GM12873 (cell line): ENCODE measurements around the gene SH3YL1.
A peak's percentile ranks its signal among the peaks of the same experiment; 100 is the strongest.

Experiments used
- CTCF ChIP-seq: IDR thresholded peaks from 2 replicates; pipeline ENCODE4 v1.5.1; 2012; ENCODE audit warnings: low read depth, mild to moderate bottlenecking, moderate library complexity, low read length, control low read depth; ENCODE audit not compliant: insufficient read depth; ENCODE audit errors: missing control alignments

The SH3YL1 gene

GRCh38 chr2:254241-254640, 9.6 kb downstream of the SH3YL1 start:
- no peak for TF ChIP-seq CTCF

GRCh38 chr2:253202-253638, 10.6 kb downstream of the SH3YL1 start:
- no peak for TF ChIP-seq CTCF

GRCh38 chr2:252001-252602, 11.7 kb downstream of the SH3YL1 start:
- no peak for TF ChIP-seq CTCF

GRCh38 chr2:249538-250042, 14.2 kb downstream of the SH3YL1 start:
- no peak for TF ChIP-seq CTCF

- no peak for TF ChIP-seq CTCF
Observed at GRCh38 chr2:248724-249123, 15.1 kb downstream of the SH3YL1 start.

- TF ChIP-seq CTCF = peak; percentile 62
Observed at GRCh38 chr2:246489-247144, 17.2 kb downstream of the SH3YL1 start.

GRCh38 chr2:244547-244946, 19.3 kb downstream of the SH3YL1 start:
- TF ChIP-seq CTCF = no peak
